K562 (cell line): Measurements from ENCODE around the gene VSIG10L2. TPM values are rescaled to one million over a fixed set of nuclear protein-coding genes. Genes with fewer than 3 reads are reported as not detected.

Experiments
- ARNT ChIP-seq, 2 experiments: fragments of 450-650 bp; IDR thresholded peaks; 2 replicates each; pipeline ENCODE4 v1.6.1; 2016; ENCODE audit warnings: mild to moderate bottlenecking in 1 of 2
- BACH1 ChIP-seq: fragments of 200-800 bp; sonication (Bioruptor generic); IDR thresholded peaks from 2 replicates; pipeline ENCODE4 v1.6.1; 2016; ENCODE audit warnings: missing genetic modification characterization, missing compliant biosample characterization
- CCNT2 ChIP-seq: IDR thresholded peaks from 2 replicates; pipeline ENCODE4 v1.6.1; 2011; ENCODE audit warnings: borderline replicate concordance, low read depth, mild to moderate bottlenecking, moderate library complexity, mixed read lengths, low read length; ENCODE audit not compliant: insufficient read length; ENCODE audit errors: extremely low read depth
- EHMT2 ChIP-seq: fragments of 450-650 bp; IDR thresholded peaks from 2 replicates; pipeline ENCODE4 v1.6.1; 2018; ENCODE audit warnings: antibody characterized with exemption
- IFI16 ChIP-seq: fragments of 250-450 bp; sonication (Bioruptor Pico); IDR thresholded peaks from 2 replicates; pipeline ENCODE4 v2.1.2; 2022; ENCODE audit warnings: mild to moderate bottlenecking, inconsistent platforms
- KHSRP ChIP-seq: fragments of 450-650 bp; IDR thresholded peaks from 2 replicates; pipeline ENCODE4 v1.6.1; 2017
- MTA2 ChIP-seq: fragments of 450-650 bp; IDR thresholded peaks from 2 replicates; pipeline ENCODE4 v1.6.1; 2016; ENCODE audit warnings: low read depth
- PML ChIP-seq: IDR thresholded peaks from 2 replicates; pipeline ENCODE4 v1.6.1; 2012; ENCODE audit warnings: low read length, inconsistent platforms
- SAFB ChIP-seq: fragments of 200-400 bp; formaldehyde crosslinking; IDR thresholded peaks from 2 replicates; pipeline ENCODE4 v1.6.1; 2017; ENCODE audit warnings: low read depth, low read length, borderline replicate concordance
- SRF ChIP-seq, 2 experiments: fragments of 250-450, 450-650 bp in 1 of 2; sonication (Bioruptor Pico) in 1 of 2; sonication (generic) in 1 of 2; formaldehyde crosslinking; IDR thresholded peaks; 2 replicates each; pipeline versions ENCODE4 v1.5.0 to v1.5.1; 2020 to 2022; ENCODE audit warnings: mild to moderate bottlenecking in 1 of 2, missing genetic modification reagents in 1 of 2
- SUPT5H ChIP-seq: fragments of 450-650 bp; IDR thresholded peaks from 2 replicates; pipeline ENCODE4 v1.6.1; 2016
- TCF7 ChIP-seq: sonication (generic); IDR thresholded peaks from 2 replicates; pipeline ENCODE4 v1.6.1; 2016; ENCODE audit warnings: antibody characterized with exemption, borderline replicate concordance
- TOE1 ChIP-seq, 2 experiments: fragments of 450-650 bp in 1 of 2; sonication (generic) in 1 of 2; formaldehyde crosslinking in 1 of 2; IDR thresholded peaks; 2 replicates each; pipeline versions ENCODE4 v1.7.1 to v1.8.0; 2016 to 2022; ENCODE audit warnings: borderline replicate concordance in 2 of 2, mild to moderate bottlenecking in 2 of 2, antibody characterized with exemption in 1 of 2, inconsistent platforms in 1 of 2, low read depth in 1 of 2, missing genetic modification reagents in 1 of 2, moderate library complexity in 1 of 2
- ZNF133 ChIP-seq: fragments of 250-450 bp; sonication (Bioruptor Pico); IDR thresholded peaks from 2 replicates; pipeline ENCODE4 v1.4.0; 2020; ENCODE audit warnings: mild to moderate bottlenecking
- ZNF217 ChIP-seq: sonication (generic); formaldehyde crosslinking; IDR thresholded peaks from 2 replicates; pipeline ENCODE4 v1.8.0; 2022; ENCODE audit warnings: mild to moderate bottlenecking, missing genetic modification reagents
- ZNF785 ChIP-seq: fragments of 250-450 bp; sonication (Bioruptor Pico); IDR thresholded peaks from 2 replicates; pipeline ENCODE4 v1.4.0; 2020; ENCODE audit warnings: mild to moderate bottlenecking
- polyA plus RNA-seq, 8 experiments: library from polyadenylated mRNA; depleted of rRNA in 4 of 8; stranded (reverse) in 5 of 8; unstranded in 3 of 8; fragments of >200 nt; fragmentation: Nextera tagmentation in 2 of 8; fragmentation: Illumina TruSeq in 1 of 8; extraction: Ambion mirVana in 2 of 8; extraction: Trizol in 1 of 8; gene quantifications; 2 replicates each; pipeline versions ENCODE4 v1.2.1 to v1.2.3, GENCODE V29; 2011 to 2014; ENCODE audit warnings: inconsistent platforms in 1 of 8, missing spikeins in 1 of 8
- total RNA-seq, 7 experiments: library from RNA; depleted of rRNA in 6 of 7; stranded (reverse); fragments of >200 nt in 6 of 7; fragmentation: Illumina TruSeq in 2 of 7; extraction: Trizol in 2 of 7; gene quantifications; 2 replicates each; pipeline versions ENCODE4 v1.2.1 to v1.2.3, GENCODE V29; 2011 to 2021; ENCODE audit warnings: low replicate concordance in 1 of 7
- TF ChIP-seq, protein P1 (sequence below): fragments of 250-450 bp; sonication (Bioruptor Pico); IDR thresholded peaks from 2 replicates; pipeline ENCODE4 v1.8.0; 2022; ENCODE audit warnings: moderate library complexity, mild to moderate bottlenecking, inconsistent platforms
- TF ChIP-seq, protein P2 (sequence below): fragments of 450-650 bp; conservative IDR thresholded peaks from 2 replicates; pipeline ENCODE4 v1.6.1; 2016; ENCODE audit warnings: missing genetic modification characterization, low read depth, mild to moderate bottlenecking, control low read depth, missing compliant biosample characterization
- TF ChIP-seq, protein P3 (sequence below), 2 experiments: IDR thresholded peaks; 2 replicates each; pipeline ENCODE4 v1.6.1; 2011; ENCODE audit warnings: borderline replicate concordance in 1 of 2, control low read depth in 1 of 2, low read depth in 1 of 2, low read length in 1 of 2, mild to moderate bottlenecking in 1 of 2, mixed read lengths in 1 of 2, moderate library complexity in 1 of 2; ENCODE audit not compliant: insufficient read depth in 1 of 2, insufficient read length in 1 of 2, poor library complexity in 1 of 2, severe bottlenecking in 1 of 2; ENCODE audit errors: extremely low read depth in 1 of 2
- TF ChIP-seq, protein P4 (sequence below): fragments of 250-450 bp; sonication (Bioruptor Pico); IDR thresholded peaks from 2 replicates; pipeline ENCODE4 v1.5.0; 2021
- TF ChIP-seq, protein P5 (sequence below), 2 experiments: fragments of 450-650 bp in 1 of 2; sonication (generic) in 1 of 2; formaldehyde crosslinking; conservative IDR thresholded peaks; 2 replicates each; pipeline versions ENCODE4 v1.4.0 to v1.8.1; 2020 to 2022; ENCODE audit warnings: mild to moderate bottlenecking in 1 of 2, missing genetic modification reagents in 1 of 2

The VSIG10L2 gene
- total and polyA plus RNA-seq, 9 of the 15 experiments (the other 6 are each of a cell fraction or from before 2014, with no cell fraction given): not detected

DNA sequence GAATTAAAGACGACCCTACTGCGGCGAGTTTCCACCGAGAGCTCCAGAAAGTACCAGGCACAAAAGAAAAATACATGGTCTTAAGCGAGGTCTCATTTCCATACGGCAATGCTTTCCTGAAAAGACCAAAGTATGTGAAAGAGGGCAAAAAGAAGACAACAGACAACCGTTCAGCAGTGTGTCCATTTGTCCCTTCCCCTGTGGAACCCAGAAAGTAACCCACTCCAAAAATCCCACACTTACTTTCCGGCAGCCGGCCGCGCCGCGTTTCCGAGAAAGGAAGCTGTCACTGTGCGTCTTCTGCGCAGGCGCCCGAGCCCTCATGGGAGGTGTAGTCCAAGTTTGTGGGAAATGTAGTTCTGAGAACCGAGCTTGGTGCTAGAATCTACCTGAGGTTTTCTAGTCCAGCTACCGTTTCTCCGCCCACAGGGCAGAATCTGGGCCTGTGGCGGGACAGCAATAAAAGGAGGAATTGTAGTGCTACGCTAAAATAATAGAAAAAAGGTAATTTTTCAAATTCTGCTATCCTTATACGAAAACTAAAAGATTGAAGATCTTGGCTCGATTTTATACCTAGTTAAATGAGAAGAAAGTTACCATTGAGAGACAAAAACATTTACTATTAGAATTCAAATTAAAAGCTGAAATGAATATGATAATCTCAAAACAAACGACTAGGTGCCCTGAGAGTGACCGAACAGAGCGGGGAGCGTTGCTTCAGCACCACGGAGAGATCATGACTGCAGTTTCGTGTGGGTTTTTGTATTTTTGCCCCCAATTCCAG is 42.7 kb upstream of the VSIG10L2 start, which contains the start of gene PUS3 (continued):
- TF ChIP-seq SUPT5H (peak; percentile 89), TOE1 (IDR thresholded peaks at IDR 0.05; ENCODE audit: borderline replicate concordance) (peak; percentile 30; the same call in 1 of the 2 replicates), TOE1 (CRISPR knock-in tag; IDR thresholded peaks at IDR 0.05; ENCODE audit: borderline replicate concordance, low read depth) (no peak), PML (peak; percentile 71), ZNF217 (CRISPR knock-in tag) (no peak), KHSRP (no peak), TCF7 (no peak), MTA2 (no peak), EHMT2 (peak; percentile 90), IFI16 (CRISPR knock-in tag) (no peak), ARNT (IDR thresholded peaks at IDR 0.05) (no peak), BACH1 (tag) (no peak), ZNF785 (CRISPR knock-in tag) (no peak), ZNF133 (CRISPR knock-in tag) (no peak), SRF (CRISPR knock-in tag; IDR thresholded peaks at IDR 0.05) (no peak), SAFB (no peak), CCNT2 (no peak)
- TF ChIP-seq, protein P1, sequence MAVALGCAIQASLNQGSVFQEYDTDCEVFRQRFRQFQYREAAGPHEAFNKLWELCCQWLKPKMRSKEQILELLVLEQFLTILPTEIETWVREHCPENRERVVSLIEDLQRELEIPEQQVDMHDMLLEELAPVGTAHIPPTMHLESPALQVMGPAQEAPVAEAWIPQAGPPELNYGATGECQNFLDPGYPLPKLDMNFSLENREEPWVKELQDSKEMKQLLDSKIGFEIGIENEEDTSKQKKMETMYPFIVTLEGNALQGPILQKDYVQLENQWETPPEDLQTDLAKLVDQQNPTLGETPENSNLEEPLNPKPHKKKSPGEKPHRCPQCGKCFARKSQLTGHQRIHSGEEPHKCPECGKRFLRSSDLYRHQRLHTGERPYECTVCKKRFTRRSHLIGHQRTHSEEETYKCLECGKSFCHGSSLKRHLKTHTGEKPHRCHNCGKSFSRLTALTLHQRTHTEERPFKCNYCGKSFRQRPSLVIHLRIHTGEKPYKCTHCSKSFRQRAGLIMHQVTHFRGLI (CRISPR knock-in tag): 0 out of 2 replicates have a peak, but pooled peaks have one; percentile 18
- TF ChIP-seq, protein P2, sequence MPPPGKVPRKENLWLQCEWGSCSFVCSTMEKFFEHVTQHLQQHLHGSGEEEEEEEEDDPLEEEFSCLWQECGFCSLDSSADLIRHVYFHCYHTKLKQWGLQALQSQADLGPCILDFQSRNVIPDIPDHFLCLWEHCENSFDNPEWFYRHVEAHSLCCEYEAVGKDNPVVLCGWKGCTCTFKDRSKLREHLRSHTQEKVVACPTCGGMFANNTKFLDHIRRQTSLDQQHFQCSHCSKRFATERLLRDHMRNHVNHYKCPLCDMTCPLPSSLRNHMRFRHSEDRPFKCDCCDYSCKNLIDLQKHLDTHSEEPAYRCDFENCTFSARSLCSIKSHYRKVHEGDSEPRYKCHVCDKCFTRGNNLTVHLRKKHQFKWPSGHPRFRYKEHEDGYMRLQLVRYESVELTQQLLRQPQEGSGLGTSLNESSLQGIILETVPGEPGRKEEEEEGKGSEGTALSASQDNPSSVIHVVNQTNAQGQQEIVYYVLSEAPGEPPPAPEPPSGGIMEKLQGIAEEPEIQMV (tag): no peak
- TF ChIP-seq, protein P3, sequence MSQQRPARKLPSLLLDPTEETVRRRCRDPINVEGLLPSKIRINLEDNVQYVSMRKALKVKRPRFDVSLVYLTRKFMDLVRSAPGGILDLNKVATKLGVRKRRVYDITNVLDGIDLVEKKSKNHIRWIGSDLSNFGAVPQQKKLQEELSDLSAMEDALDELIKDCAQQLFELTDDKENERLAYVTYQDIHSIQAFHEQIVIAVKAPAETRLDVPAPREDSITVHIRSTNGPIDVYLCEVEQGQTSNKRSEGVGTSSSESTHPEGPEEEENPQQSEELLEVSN (IDR thresholded peaks at IDR 0.05; ENCODE audit: borderline replicate concordance in 1 of 2, extremely low read depth in 1 of 2, insufficient read depth in 1 of 2, insufficient read length in 1 of 2, low read depth in 1 of 2, low read length in 1 of 2, poor library complexity in 1 of 2, severe bottlenecking in 1 of 2): no peak
- TF ChIP-seq, protein P4, sequence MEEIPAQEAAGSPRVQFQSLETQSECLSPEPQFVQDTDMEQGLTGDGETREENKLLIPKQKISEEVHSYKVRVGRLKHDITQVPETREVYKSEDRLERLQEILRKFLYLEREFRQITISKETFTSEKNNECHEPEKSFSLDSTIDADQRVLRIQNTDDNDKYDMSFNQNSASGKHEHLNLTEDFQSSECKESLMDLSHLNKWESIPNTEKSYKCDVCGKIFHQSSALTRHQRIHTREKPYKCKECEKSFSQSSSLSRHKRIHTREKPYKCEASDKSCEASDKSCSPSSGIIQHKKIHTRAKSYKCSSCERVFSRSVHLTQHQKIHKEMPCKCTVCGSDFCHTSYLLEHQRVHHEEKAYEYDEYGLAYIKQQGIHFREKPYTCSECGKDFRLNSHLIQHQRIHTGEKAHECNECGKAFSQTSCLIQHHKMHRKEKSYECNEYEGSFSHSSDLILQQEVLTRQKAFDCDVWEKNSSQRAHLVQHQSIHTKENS (CRISPR knock-in tag): no peak
- TF ChIP-seq, protein P5, sequence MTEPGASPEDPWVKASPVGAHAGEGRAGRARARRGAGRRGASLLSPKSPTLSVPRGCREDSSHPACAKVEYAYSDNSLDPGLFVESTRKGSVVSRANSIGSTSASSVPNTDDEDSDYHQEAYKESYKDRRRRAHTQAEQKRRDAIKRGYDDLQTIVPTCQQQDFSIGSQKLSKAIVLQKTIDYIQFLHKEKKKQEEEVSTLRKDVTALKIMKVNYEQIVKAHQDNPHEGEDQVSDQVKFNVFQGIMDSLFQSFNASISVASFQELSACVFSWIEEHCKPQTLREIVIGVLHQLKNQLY (CRISPR knock-in tag; conservative IDR thresholded peaks at IDR 0.05): no peak
